Measurements from ENCODE around the gene TOR1AIP1.

The TOR1AIP1 gene

GRCh38 chr1:179876300-179876715 lies 5.8 kb upstream of the TOR1AIP1 start:
- Histone ChIP-seq H3K36me3 (ENCODE audit: control insufficient read depth, low read length) (peaks cover 43% of the 10 kb centered on the region), H3K27ac (ENCODE audit: low read depth, low read length) (0 out of 2 replicates have a peak overlapping the region, but pooled peaks have one; percentile 0), H3K27me3 (ENCODE audit: control insufficient read depth, low read length) (no peaks in the 10 kb centered on the region), H3K9me2 (replicated peaks; ENCODE audit: control insufficient read depth, low read length) (no peaks in the 10 kb centered on the region), H3K4me1 (ENCODE audit: control insufficient read depth, low read length) (peaks cover 60% of the 10 kb centered on the region), H3K4me3 (ENCODE audit: low read length) (peak overlapping the region; percentile 78), H3F3A (ENCODE audit: control insufficient read depth, insufficient read depth) (peaks cover 11% of the 10 kb centered on the region; the same call in 1 of the 2 replicates), H3K9me3 (ENCODE audit: control insufficient read depth, insufficient read depth, low read length) (no peaks in the 10 kb centered on the region), H3K4me2 (ENCODE audit: low read length) (peak overlapping the region; percentile 87), H3K79me2 (ENCODE audit: control insufficient read depth, low read length) (peaks cover 66% of the 10 kb centered on the region), H4K20me1 (ENCODE audit: control insufficient read depth, insufficient read depth, low read depth, low read length) (no peaks in the 10 kb centered on the region)
- no peak for TF ChIP-seq EZH2phosphoT487 (IDR thresholded peaks at IDR 0.05; ENCODE audit: borderline replicate concordance, low read length)
- no peak for TF ChIP-seq CTCF (IDR thresholded peaks at IDR 0.05; ENCODE audit: low read depth, low read length, poor library complexity, severe bottlenecking)

GRCh38 chr1:179877586-179878265 lies 4.4 kb upstream of the TOR1AIP1 start, which contains the start of gene TOR1AIP2:
TOR1AIP2 (minus strand) TSS chr1:179877803; CDS start chr1:179852665, 25,138 bp downstream.
- peaks cover 39% of the 10 kb centered on the region for H3K36me3 ChIP-seq (ENCODE audit: control insufficient read depth, low read length)
- H3K4me2 ChIP-seq (ENCODE audit: low read length) = peak within 1 kb of the TSS; percentile 87
- H3K9me2 ChIP-seq (replicated peaks; ENCODE audit: control insufficient read depth, low read length) = no peaks in the 10 kb centered on the region
- H3K4me1 ChIP-seq (ENCODE audit: control insufficient read depth, low read length) = peaks cover 49% of the 10 kb centered on the region
- no peaks in the 10 kb centered on the region for H3K9me3 ChIP-seq (ENCODE audit: control insufficient read depth, insufficient read depth, low read length)
- H3K4me3 ChIP-seq (ENCODE audit: low read length) = peak within 1 kb of the TSS; percentile 78
- peaks cover 10% of the 10 kb centered on the region; the same call in 1 of the 2 replicates for H3F3A ChIP-seq (ENCODE audit: control insufficient read depth, insufficient read depth)
- no peaks in the 10 kb centered on the region for H4K20me1 ChIP-seq (ENCODE audit: control insufficient read depth, insufficient read depth, low read depth, low read length)
- no peaks in the 10 kb centered on the region for H3K27me3 ChIP-seq (ENCODE audit: control insufficient read depth, low read length)
- TF ChIP-seq CTCF (IDR thresholded peaks at IDR 0.05; ENCODE audit: low read depth, low read length, poor library complexity, severe bottlenecking) (no peak), EZH2phosphoT487 (IDR thresholded peaks at IDR 0.05; ENCODE audit: borderline replicate concordance, low read length) (no peak)
- H3K79me2 ChIP-seq (ENCODE audit: control insufficient read depth, low read length) = peaks cover 62% of the 10 kb centered on the region
- H3K27ac ChIP-seq (ENCODE audit: low read depth, low read length) = peak within 1 kb of the TSS; percentile 30

DNA sequence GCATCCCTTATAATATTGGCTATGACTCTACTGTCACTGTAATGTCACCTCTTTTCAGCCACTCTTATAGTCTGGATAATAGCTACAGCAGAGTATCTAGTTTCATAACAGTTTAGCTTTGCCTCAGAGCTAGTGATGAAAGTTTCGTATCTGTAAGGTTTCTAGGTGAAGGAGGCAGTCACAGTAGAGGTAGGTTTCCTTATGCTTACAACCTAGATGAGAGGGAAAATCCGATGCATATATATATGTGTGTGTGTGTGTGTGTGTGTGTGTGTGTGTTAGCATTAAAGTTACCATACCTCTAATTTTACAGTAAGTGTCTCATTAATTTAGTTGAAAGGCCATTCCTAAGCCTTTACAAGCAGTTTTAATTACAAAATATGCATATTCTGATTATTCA lies 2.3 kb upstream of the TOR1AIP1 start:
- Histone ChIP-seq H3K9me3 (ENCODE audit: control insufficient read depth, insufficient read depth, low read length) (no peaks in the 10 kb centered on the region), H3K4me3 (ENCODE audit: low read length) (no peak overlapping the region), H4K20me1 (ENCODE audit: control insufficient read depth, insufficient read depth, low read depth, low read length) (no peaks in the 10 kb centered on the region), H3K4me2 (ENCODE audit: low read length) (no peak overlapping the region), H3K79me2 (ENCODE audit: control insufficient read depth, low read length) (peaks cover 55% of the 10 kb centered on the region), H3K27me3 (ENCODE audit: control insufficient read depth, low read length) (no peaks in the 10 kb centered on the region), H3K27ac (ENCODE audit: low read depth, low read length) (no peak overlapping the region), H3F3A (ENCODE audit: control insufficient read depth, insufficient read depth) (peaks cover 20% of the 10 kb centered on the region), H3K9me2 (replicated peaks; ENCODE audit: control insufficient read depth, low read length) (no peaks in the 10 kb centered on the region), H3K36me3 (ENCODE audit: control insufficient read depth, low read length) (peaks cover 25% of the 10 kb centered on the region), H3K4me1 (ENCODE audit: control insufficient read depth, low read length) (peaks cover 48% of the 10 kb centered on the region)
- TF ChIP-seq CTCF (IDR thresholded peaks at IDR 0.05; ENCODE audit: low read depth, low read length, poor library complexity, severe bottlenecking) = no peak
- TF ChIP-seq EZH2phosphoT487 (IDR thresholded peaks at IDR 0.05; ENCODE audit: borderline replicate concordance, low read length) = no peak

Data from DOHH2 (cell line).